GM19328 (cell line): ENCODE data around the gene YPEL3.

Source experiments
- ATAC-seq: cut with Tn5 transposase; IDR thresholded peaks from one replicate; pipeline ENCODE4 v1.9.1; 2021; ENCODE audit warnings: mild to moderate bottlenecking, moderate library complexity; ENCODE audit not compliant: unreplicated experiment

Gene YPEL3

GRCh38 chr16:30070490-30070889, 25.5 kb downstream of the YPEL3 start:
- ATAC-seq, result no peak

- no peak for ATAC-seq
Measured at GRCh38 chr16:30069611-30070462, 26.2 kb downstream of the YPEL3 start.

- ATAC-seq, result no peak
Measured at GRCh38 chr16:30068750-30069610, 27.0 kb downstream of the YPEL3 start.

- ATAC-seq, result no peak
Measured at GRCh38 chr16:30068333-30068732, 27.7 kb downstream of the YPEL3 start.

DNA sequence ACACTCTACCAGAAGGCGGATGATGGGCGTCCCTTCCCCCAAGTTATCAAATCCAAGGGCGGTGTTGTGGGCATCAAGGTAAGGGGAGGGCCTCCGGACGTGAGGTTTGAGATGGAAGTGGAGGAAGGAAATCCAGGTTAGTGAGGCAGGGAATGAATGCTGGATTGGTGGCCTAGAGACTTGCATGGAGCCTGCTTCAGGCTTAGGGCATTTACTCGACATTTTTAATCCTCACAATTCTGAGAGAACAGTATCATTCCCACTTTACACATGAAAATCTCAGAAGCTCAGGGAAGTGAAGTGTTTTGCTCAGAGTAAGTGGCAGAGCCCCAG, 28.5 kb downstream of the YPEL3 start:
- ATAC-seq, result no peak

DNA sequence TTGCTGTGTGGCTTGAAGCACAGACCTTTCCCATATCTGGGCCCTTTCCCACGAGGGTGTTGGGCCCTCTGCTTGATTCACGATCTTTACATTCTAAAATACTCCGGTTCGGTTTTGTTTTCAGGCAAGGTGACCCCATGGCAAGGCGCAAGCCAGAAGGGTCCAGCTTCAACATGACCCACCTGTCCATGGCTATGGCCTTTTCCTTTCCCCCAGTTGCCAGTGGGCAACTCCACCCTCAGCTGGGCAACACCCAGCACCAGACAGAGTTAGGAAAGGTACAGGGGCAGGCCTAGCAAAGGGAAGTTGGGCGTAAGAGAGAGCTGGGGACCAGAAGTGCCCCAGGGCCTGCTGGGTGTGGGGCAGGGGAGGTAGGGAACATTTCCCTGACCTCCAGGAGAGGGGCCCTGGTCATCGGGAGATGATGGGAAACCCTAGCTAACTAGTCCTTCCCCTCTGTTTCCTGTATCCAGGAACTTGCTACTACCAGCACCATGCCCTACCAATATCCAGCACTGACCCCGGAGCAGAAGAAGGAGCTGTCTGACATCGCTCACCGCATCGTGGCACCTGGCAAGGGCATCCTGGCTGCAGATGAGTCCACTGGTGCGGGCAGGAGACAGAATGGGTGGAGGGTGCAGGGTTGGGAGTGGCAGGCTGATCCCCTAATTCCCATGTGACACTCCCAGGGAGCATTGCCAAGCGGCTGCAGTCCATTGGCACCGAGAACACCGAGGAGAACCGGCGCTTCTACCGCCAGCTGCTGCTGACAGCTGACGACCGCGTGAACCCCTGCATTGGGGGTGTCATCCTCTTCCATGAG, 29.0 kb downstream of the YPEL3 start:
- no peak for ATAC-seq

DNA sequence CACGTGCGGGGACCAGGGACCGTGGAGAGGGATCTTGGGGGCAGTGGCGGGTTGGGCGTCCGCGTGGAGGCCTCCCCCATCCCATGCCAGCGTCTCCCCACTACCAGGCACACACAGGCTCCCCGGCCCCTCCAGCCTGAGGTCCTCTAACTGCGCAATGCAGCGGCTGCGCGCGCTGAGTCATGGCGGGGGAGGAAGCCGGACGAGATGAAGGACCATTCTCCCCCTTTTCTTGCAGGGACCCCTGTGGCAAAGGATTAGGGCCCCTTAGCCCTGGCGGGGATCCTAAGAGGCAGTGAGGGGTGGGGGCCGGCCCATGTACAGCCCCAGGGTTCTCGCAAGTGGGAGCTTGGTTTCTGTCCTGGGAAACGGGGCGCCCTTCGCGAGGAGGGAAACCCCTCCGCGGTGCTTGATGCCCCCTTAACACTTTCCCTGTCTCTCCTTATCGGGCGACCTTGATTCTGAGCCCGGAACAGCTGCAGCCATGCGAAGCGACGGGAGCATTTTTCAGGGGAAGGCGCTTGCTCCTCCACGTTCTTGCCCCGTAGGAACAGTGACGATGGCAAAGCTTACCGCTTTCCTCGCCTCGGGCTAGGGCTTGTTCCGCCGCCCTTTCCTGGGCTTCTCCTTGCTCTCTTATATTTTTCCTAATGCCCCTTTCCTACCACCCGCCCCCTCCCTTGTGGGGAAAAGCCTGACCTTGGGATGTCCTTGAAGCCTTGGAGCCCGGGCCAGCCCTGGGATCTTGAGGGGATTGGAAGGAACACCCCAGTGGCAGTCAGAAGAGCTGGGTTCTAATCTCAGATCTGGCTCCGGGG, 29.9 kb downstream of the YPEL3 start:
- ATAC-seq, result no peak

DNA sequence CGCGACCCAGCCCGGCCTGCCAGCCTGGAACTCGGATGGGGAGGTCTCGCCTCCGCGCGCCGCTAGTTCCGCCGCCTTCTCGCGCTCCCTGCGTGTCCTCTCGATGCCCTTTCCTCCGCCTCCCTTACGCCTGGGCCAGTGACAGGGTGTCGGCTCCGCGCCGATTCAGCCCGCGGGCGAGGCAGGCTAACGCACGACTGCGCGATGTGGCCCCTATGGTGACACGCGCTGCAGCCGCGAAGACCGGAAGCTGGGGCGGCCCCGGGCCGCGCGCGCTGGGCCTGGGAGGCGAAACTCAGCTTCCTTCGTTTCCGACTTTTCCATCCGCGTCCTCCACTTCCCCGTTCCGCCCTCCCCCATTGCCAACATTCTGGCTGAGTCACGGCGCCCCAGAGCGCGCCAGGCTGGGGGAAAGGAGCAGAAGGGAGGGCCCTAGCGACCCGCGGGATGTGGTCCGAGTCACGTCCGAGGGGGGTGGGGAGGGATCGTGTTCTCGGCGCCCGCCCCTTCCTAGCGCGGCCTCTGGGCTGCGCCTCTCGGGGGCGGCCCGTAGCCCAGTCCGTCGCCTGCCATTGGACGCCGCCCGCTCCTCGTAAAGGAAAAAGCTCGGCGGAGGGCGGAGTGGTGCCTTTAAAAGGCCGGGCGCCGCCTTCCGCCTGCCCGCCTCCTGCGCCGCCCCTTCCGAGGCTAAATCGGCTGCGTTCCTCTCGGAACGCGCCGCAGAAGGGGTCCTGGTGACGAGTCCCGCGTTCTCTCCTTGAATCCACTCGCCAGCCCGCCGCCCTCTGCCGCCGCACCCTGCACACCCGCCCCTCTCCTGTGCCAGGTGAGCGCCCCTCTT, 30.7 kb downstream of the YPEL3 start, which contains the start of gene ALDOA:
TSS of gene ALDOA (plus strand) at position 659 of the 841 bp plus-strand sequence. CDS start 1,138 bp downstream, outside the sequence.
- ATAC-seq, result peak; percentile 80

DNA sequence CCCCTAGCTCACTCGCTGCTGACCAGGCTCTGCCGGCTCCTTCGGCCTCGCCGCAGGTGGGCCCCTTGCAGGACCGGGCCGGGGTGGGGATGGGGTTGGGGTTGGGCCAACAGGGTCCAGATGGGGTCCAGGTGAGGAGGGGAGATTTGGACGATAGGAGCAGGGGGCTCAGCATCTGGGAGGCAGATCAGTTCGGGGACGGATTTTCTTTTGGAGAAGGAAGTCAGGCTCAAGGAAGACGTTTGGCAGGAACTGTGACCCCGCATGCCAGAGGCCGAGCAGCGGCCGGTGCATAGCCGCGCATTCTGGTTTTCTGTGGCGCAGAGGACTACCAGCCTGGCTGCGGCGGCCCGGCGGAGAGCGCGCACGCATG, 31.3 kb downstream of the YPEL3 start:
- ATAC-seq, result no peak

GRCh38 chr16:30063893-30064728, 31.9 kb downstream of the YPEL3 start:
- no peak for ATAC-seq

DNA sequence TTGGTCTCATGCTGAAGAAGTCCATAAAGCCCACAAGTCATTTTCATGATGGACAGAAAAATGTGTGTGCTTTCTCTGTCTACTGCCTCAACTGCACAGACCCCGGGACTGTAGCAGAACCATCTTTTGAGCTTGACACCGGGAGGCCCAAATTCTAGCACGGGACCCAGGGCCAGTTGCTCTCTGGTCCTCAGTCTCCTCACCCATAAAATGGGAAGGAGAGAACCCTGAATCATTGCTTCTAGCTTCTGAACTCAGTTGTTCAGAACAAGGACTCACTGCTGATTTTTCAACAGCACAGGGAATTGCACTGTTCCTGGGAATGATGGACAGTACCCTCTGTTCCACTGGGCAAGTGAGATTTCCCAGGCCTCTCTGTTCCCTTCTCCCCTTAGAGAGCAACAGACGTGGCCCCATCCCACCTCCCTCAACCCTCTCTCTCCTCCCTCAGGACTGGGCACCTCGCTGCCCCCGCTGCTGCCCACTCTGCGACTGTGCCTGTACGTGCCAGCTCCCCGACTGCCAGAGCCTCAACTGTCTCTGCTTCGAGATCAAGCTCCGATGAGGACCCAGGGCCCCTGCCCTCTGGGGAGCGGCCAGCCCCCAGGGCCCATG, 32.6 kb downstream of the YPEL3 start:
- no peak for ATAC-seq

GRCh38 chr16:30060836-30061554, 35.0 kb downstream of the YPEL3 start:
- no peak for ATAC-seq

- ATAC-seq, result no peak
Measured at GRCh38 chr16:30060346-30060745, 35.7 kb downstream of the YPEL3 start.

DNA sequence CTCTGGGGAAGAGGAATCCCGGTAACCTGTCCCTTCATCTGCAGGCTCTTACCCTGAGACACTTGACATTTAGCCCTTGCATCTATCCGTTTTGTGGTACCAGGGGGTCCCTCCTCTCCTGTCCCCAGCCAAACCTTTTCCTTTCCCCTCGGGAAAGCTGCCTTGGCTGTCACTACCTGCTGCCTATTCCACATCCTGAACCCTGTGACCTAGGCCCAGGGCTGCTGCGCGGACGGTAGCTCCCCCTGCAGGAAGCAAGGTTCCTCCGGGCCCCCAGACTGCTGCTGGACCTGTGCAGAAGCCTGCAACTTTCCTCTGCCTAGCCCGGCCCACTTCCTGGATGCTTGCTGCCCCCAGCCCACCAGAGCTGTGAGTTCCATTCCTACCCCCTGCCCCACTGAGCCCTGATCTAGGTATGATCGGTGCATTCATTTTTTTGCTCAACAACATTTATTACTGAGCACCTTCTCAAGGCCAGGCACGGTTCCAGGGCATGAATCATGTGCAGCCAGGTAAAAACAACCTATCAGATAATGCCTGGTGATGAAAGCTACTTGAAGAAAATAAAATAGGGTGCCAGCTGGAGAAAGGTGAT, 41.0 kb downstream of the YPEL3 start:
- ATAC-seq, result no peak

DNA sequence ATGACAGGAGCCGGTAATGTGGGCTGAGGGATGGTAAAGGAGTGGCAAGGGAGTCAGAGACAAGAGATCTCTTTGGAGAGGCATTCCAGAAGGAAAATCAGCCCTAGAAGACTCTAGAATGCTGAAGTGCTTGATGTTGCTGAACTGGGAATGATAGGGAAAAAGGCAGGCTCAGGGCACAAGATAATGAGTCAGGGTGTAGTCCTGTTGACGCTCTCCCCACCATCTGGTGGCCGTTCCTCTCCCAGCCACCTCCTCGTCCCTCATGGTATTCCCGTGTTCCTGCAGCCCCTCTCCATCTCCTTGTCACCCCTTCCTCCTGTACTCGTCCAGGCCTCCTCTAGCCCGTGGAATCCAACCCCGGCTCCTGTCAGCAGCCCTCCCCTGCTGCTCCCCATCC, 41.6 kb downstream of the YPEL3 start:
- no peak for ATAC-seq

- ATAC-seq, result no peak
Measured at GRCh38 chr16:30053376-30054015, 42.5 kb downstream of the YPEL3 start.
